Esophagus muscularis mucosa (tissue), 4 donors: ENCODE measurements around the gene DUSP14.

ENCODE experiments used
- EP300 ChIP-seq: sonication (generic); formaldehyde crosslinking; IDR thresholded peaks from one replicate; pipeline ENCODE4 v1.6.1; 2017; ENCODE audit warnings: antibody characterized with exemption
- POLR2A ChIP-seq: fragments of 450-650 bp; IDR thresholded peaks from one replicate; pipeline ENCODE4 v1.6.1; 2017; ENCODE audit warnings: antibody characterized with exemption, moderate library complexity, mild to moderate bottlenecking, low read depth
- POLR2AphosphoS5 ChIP-seq, 2 donors: sonication (generic); formaldehyde crosslinking; IDR thresholded peaks; one replicate each; pipeline ENCODE4 v1.6.1; 2017; ENCODE audit warnings: antibody characterized with exemption in 2 of 2
- TF ChIP-seq, protein P1 (sequence below), 3 experiments: fragments of 200-600 bp in 2 of 3; fragments of 450-650 bp in 1 of 3; sonication (generic) in 2 of 3; IDR thresholded peaks; one replicate each; pipeline ENCODE4 v1.5.1; 2017 to 2019; ENCODE audit warnings: antibody characterized with exemption in 3 of 3, mild to moderate bottlenecking in 2 of 3, moderate library complexity in 1 of 3

DNA sequence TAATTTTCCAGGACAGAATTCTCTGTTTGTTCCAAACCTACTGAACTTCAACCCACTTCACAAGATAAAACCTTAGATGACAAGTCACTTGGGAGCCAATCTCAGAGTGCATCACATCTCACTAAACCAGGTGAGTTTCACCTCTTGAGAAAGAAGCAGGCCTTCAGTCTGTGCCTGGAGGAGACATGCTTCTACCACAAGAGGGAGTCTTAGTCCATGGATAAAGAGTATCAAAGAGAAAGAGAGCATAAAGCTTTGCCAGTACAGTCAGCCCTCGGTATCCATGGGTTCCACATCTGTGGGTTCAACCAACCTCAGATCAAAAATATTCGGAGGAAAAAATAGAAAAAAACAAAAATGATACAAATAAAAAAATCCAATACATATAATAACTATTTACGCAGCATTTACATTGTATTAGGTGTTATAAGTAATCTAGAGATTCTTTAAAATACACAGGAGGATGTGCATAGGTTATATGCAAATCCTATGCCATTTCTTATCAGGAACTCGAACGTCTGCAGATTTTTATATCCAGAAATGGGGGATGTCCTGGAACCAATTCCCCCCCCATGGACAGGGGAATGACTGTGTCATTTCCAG is 37.7 kb downstream of the DUSP14 start:
- TF ChIP-seq, protein P1, sequence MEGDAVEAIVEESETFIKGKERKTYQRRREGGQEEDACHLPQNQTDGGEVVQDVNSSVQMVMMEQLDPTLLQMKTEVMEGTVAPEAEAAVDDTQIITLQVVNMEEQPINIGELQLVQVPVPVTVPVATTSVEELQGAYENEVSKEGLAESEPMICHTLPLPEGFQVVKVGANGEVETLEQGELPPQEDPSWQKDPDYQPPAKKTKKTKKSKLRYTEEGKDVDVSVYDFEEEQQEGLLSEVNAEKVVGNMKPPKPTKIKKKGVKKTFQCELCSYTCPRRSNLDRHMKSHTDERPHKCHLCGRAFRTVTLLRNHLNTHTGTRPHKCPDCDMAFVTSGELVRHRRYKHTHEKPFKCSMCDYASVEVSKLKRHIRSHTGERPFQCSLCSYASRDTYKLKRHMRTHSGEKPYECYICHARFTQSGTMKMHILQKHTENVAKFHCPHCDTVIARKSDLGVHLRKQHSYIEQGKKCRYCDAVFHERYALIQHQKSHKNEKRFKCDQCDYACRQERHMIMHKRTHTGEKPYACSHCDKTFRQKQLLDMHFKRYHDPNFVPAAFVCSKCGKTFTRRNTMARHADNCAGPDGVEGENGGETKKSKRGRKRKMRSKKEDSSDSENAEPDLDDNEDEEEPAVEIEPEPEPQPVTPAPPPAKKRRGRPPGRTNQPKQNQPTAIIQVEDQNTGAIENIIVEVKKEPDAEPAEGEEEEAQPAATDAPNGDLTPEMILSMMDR (IDR thresholded peaks at IDR 0.05): peak; percentile 27 to 53 (median 39)
- TF ChIP-seq POLR2AphosphoS5 (IDR thresholded peaks at IDR 0.05) (no peak), EP300 (no peak), POLR2A (no peak)
